Mesenchymal stem cell (in vitro differentiated cells and primary cell): Measurements from ENCODE around the gene MTMR11.
"Not testable (repeated sequence)": the region's sequence is repeated elsewhere in the genome, so short reads cannot be mapped to it uniquely, and the experiment has no call there.

Experiments
- DNase-seq: peaks from one replicate; pipeline ENCODE4 v3.0.0-alpha.2; 2013
- H2AFZ ChIP-seq: one replicate; pipeline ENCODE4 v1.6.1; 2013; ENCODE audit warnings: low read depth, mild to moderate bottlenecking, control low read depth, inconsistent platforms, low read length, moderate library complexity
- H2AK5ac ChIP-seq: 2 replicates; pipeline ENCODE4 v1.6.1; 2013; ENCODE audit warnings: low read length, moderate library complexity, mild to moderate bottlenecking, inconsistent platforms; ENCODE audit not compliant: severe bottlenecking
- H2BK120ac ChIP-seq: one replicate; pipeline ENCODE4 v1.6.1; 2013; ENCODE audit warnings: low read depth, mild to moderate bottlenecking, inconsistent platforms, low read length, moderate library complexity
- H2BK12ac ChIP-seq, 2 experiments: one replicate each; pipeline ENCODE4 v1.6.1; 2013; ENCODE audit warnings: inconsistent platforms in 2 of 2, low read length in 2 of 2, mild to moderate bottlenecking in 2 of 2, moderate library complexity in 2 of 2, control low read depth in 1 of 2
- H2BK15ac ChIP-seq: one replicate; pipeline ENCODE4 v1.6.1; 2013; ENCODE audit warnings: mild to moderate bottlenecking, low read depth, inconsistent platforms; ENCODE audit not compliant: poor library complexity, severe bottlenecking
- H2BK5ac ChIP-seq: 2 replicates; pipeline ENCODE4 v1.6.1; 2013; ENCODE audit warnings: low read depth, mild to moderate bottlenecking, low read length, control low read depth, inconsistent platforms; ENCODE audit not compliant: poor library complexity, severe bottlenecking
- H3K14ac ChIP-seq, 2 experiments: one replicate each; pipeline ENCODE4 v1.6.1; 2013; ENCODE audit warnings: inconsistent platforms in 2 of 2, low read length in 2 of 2, control low read depth in 1 of 2, mild to moderate bottlenecking in 1 of 2, moderate library complexity in 1 of 2
- H3K18ac ChIP-seq, 2 experiments: one replicate each; pipeline ENCODE4 v1.6.1; 2013; ENCODE audit warnings: inconsistent platforms in 2 of 2, low read length in 2 of 2, control low read depth in 1 of 2, low read depth in 1 of 2, mild to moderate bottlenecking in 1 of 2
- H3K23ac ChIP-seq, 2 experiments: one replicate each; pipeline ENCODE4 v1.6.1; 2013; ENCODE audit warnings: inconsistent platforms in 2 of 2, low read length in 2 of 2, mild to moderate bottlenecking in 2 of 2, moderate library complexity in 2 of 2, control low read depth in 1 of 2
- H3K27ac ChIP-seq: 2 replicates; pipeline ENCODE4 v1.5.1; 2013; ENCODE audit warnings: mild to moderate bottlenecking, moderate library complexity, low read length, control low read depth, inconsistent platforms; ENCODE audit not compliant: poor library complexity, severe bottlenecking
- H3K27me3 ChIP-seq, 2 experiments: 2 replicates each; pipeline versions ENCODE4 v1.6.1 to v1.7.0; 2013; ENCODE audit warnings: low read length in 2 of 2, mild to moderate bottlenecking in 2 of 2, moderate library complexity in 2 of 2, control low read depth in 1 of 2, inconsistent platforms in 1 of 2; ENCODE audit not compliant: control insufficient read depth in 1 of 2, insufficient read depth in 1 of 2
- H3K36me3 ChIP-seq, 2 experiments: 2 replicates each; pipeline versions ENCODE4 v1.6.1 to v1.7.0; 2013; ENCODE audit warnings: low read length in 2 of 2, control low read depth in 1 of 2, inconsistent platforms in 1 of 2, low read depth in 1 of 2, mild to moderate bottlenecking in 1 of 2; ENCODE audit not compliant: insufficient read depth in 2 of 2, control insufficient read depth in 1 of 2
- H3K4ac ChIP-seq, 2 experiments: one replicate each; pipeline ENCODE4 v1.6.1; 2013; ENCODE audit warnings: inconsistent platforms in 2 of 2, low read length in 2 of 2, mild to moderate bottlenecking in 2 of 2, moderate library complexity in 2 of 2, control low read depth in 1 of 2, low read depth in 1 of 2
- H3K4me1 ChIP-seq: 2 replicates; pipeline ENCODE4 v1.6.1; 2013; ENCODE audit warnings: low read depth, low read length, control low read depth; ENCODE audit not compliant: control insufficient read depth, insufficient read depth
- H3K4me2 ChIP-seq: 2 replicates; pipeline ENCODE4 v1.6.1; 2013; ENCODE audit warnings: low read length, mild to moderate bottlenecking, inconsistent platforms; ENCODE audit not compliant: poor library complexity, severe bottlenecking
- H3K4me3 ChIP-seq, 2 experiments: 2 replicates each; pipeline versions ENCODE4 v1.5.1 to v1.7.0; 2013; ENCODE audit warnings: low read length in 2 of 2, mild to moderate bottlenecking in 2 of 2, control low read depth in 1 of 2, low read depth in 1 of 2; ENCODE audit not compliant: insufficient read depth in 1 of 2
- H3K79me1 ChIP-seq: replicated peaks from 2 replicates; pipeline ENCODE4 v1.6.1; 2013; ENCODE audit warnings: mild to moderate bottlenecking, control low read depth, low read length, inconsistent platforms; ENCODE audit not compliant: poor library complexity, severe bottlenecking
- H3K9ac ChIP-seq: 2 replicates; pipeline ENCODE4 v1.7.0; 2013; ENCODE audit warnings: mild to moderate bottlenecking, low read length, moderate library complexity
- H3K9me3 ChIP-seq: 2 replicates; pipeline ENCODE4 v1.7.0; 2013; ENCODE audit warnings: mild to moderate bottlenecking, low read length; ENCODE audit not compliant: control insufficient read depth
- H4K8ac ChIP-seq: one replicate; pipeline ENCODE4 v1.6.1; 2013; ENCODE audit warnings: inconsistent platforms, mild to moderate bottlenecking, low read length, moderate library complexity
- H4K91ac ChIP-seq: one replicate; pipeline ENCODE4 v1.6.1; 2013; ENCODE audit warnings: mild to moderate bottlenecking, low read length, inconsistent platforms
- WGBS: methylation state at CpG from one replicate; pipeline ENCODE4 v1.1.7; 2013; ENCODE audit warnings: mixed read lengths; 5-methylcytosine and 5-hydroxymethylcytosine counted together

MTMR11 gene

GRCh38 chr1:149886396-149887195 is 50.1 kb downstream of the MTMR11 start:
- Histone ChIP-seq H2BK12ac (peak overlapping the region in 1 of 2 experiments; percentile 47), H3K18ac (peak overlapping the region; percentile 99), H3K4me3 (peak overlapping the region; percentile 68 to 79), H3K27ac (peak overlapping the region; percentile 88), H2AK5ac (no peak overlapping the region), H3K36me3 (no peaks in the 10 kb centered on the region), H2AFZ (no peak overlapping the region), H3K23ac (peak overlapping the region in 1 of 2 experiments; percentile 85), H3K79me1 (peaks cover 9% of the 10 kb centered on the region), H3K4ac (peak overlapping the region; percentile 86 to 91), H4K91ac (peak overlapping the region; percentile 92), H3K27me3 (no peaks in the 10 kb centered on the region), H4K8ac (peak overlapping the region; percentile 94), H3K9me3 (no peaks in the 10 kb centered on the region), H2BK5ac (peak overlapping the region; percentile 35), H2BK15ac (no peak overlapping the region), H3K4me1 (peaks cover 2% of the 10 kb centered on the region), H3K4me2 (peak overlapping the region; percentile 95), H2BK120ac (no peak overlapping the region), H3K14ac (peak overlapping the region in 1 of 2 experiments; percentile 99), H3K9ac (peak overlapping the region; percentile 98)
- WGBS, result under 1% methylated on average over 61 of the region's 62 CpGs
- peak; percentile 100 for DNase-seq

- Histone ChIP-seq H3K4me2 (peak overlapping the region; percentile 95), H3K4me3 (peak overlapping the region; percentile 56 to 79), H3K9ac (peak overlapping the region; percentile 98), H3K18ac (peak overlapping the region in 1 of 2 experiments; percentile 42), H3K4ac (peak overlapping the region in 1 of 2 experiments; percentile 11), H3K27ac (peak overlapping the region; percentile 88)
- not testable (repeated sequence) for H3K14ac ChIP-seq, H3K27me3 ChIP-seq, H2AK5ac ChIP-seq, H2BK12ac ChIP-seq, H2BK120ac ChIP-seq, H4K8ac ChIP-seq, H3K23ac ChIP-seq, H2BK15ac ChIP-seq, DNase-seq, H2AFZ ChIP-seq, H3K36me3 ChIP-seq, H4K91ac ChIP-seq, H2BK5ac ChIP-seq, H3K9me3 ChIP-seq, H3K4me1 ChIP-seq, H3K79me1 ChIP-seq
- WGBS, result 2% methylated on average over 9 of the region's 19 CpGs
These were observed 50.6 kb downstream of the MTMR11 start for GRCh38 chr1:149886121-149886395.

- Histone ChIP-seq H3K27ac (peak overlapping the region; percentile 79), H3K4ac (peak overlapping the region in 1 of 2 experiments; percentile 50), H2BK120ac (no peak overlapping the region), H2BK15ac (no peak overlapping the region), H3K4me1 (peaks cover 2% of the 10 kb centered on the region), H3K23ac (peak overlapping the region in 1 of 2 experiments; percentile 72), H3K27me3 (no peaks in the 10 kb centered on the region), H3K79me1 (peaks cover 9% of the 10 kb centered on the region), H2AK5ac (no peak overlapping the region), H3K9ac (peak overlapping the region; percentile 98), H3K18ac (peak overlapping the region in 1 of 2 experiments; percentile 30), H3K4me2 (peak overlapping the region; percentile 95), H3K4me3 (peak overlapping the region; percentile 64 to 79), H3K36me3 (no peaks in the 10 kb centered on the region), H2BK5ac (no peak overlapping the region), H2BK12ac (no peak overlapping the region), H2AFZ (no peak overlapping the region), H3K9me3 (no peaks in the 10 kb centered on the region), H4K91ac (peak overlapping the region; percentile 31), H3K14ac (no peak overlapping the region), H4K8ac (no peak overlapping the region)
- under 1% methylated on average over 31 of the region's 36 CpGs for WGBS
- peak; percentile 88 for DNase-seq
These were observed 51.1 kb downstream of the MTMR11 start for GRCh38 chr1:149885339-149886120.
